CD8-positive, alpha-beta memory T cell (primary cell): ENCODE data around the gene AGPAT2. TPM values are rescaled to one million over a fixed set of nuclear protein-coding genes. Genes with fewer than 3 reads are reported as not detected.

Experiments
- CTCF ChIA-PET: fragments of 350-600 bp; sonication (Branson Sonifier 250); formaldehyde crosslinking; loops from one replicate; lab custom pipeline; 2021; ENCODE audit warnings: antibody characterized with exemption; lab: Charles Lee
- POLR2A ChIA-PET: fragments of 350-600 bp; sonication (Branson Sonifier 250); formaldehyde crosslinking; loops from one replicate; lab custom pipeline; 2021; ENCODE audit warnings: antibody characterized with exemption; lab: Charles Lee
- DNase-seq, 5 donors: peaks; one replicate each; pipeline versions ENCODE4 v3.0.0 to v3.0.0-alpha.2; 2020 to 2022; ENCODE audit warnings: mixed read lengths in 1 of 5
- H3K27ac ChIP-seq: one replicate; pipeline ENCODE4 v1.7.0; 2013; ENCODE audit warnings: low read depth, mild to moderate bottlenecking, low read length, moderate library complexity
- H3K27me3 ChIP-seq: 2 replicates; pipeline ENCODE4 v1.7.0; 2013; ENCODE audit warnings: low read length, mild to moderate bottlenecking; ENCODE audit not compliant: insufficient read depth, poor library complexity, severe bottlenecking
- H3K36me3 ChIP-seq: 2 replicates; pipeline ENCODE4 v1.7.0; 2013; ENCODE audit warnings: mild to moderate bottlenecking, low read length, moderate library complexity; ENCODE audit not compliant: insufficient read depth
- H3K4me1 ChIP-seq: 2 replicates; pipeline ENCODE4 v1.7.0; 2013; ENCODE audit warnings: mild to moderate bottlenecking, low read length, moderate library complexity; ENCODE audit not compliant: insufficient read depth
- H3K4me3 ChIP-seq: 2 replicates; pipeline ENCODE4 v1.7.0; 2013; ENCODE audit warnings: mild to moderate bottlenecking, low read length
- H3K9me3 ChIP-seq: 2 replicates; pipeline ENCODE4 v1.7.0; 2013; ENCODE audit warnings: mild to moderate bottlenecking, low read length
- H3K27ac Mint-ChIP-seq, 8 donors: one replicate each; pipeline ENCODE4 v1.8.0; 2020 to 2021; ENCODE audit warnings: mixed read lengths in 8 of 8, mild to moderate bottlenecking in 6 of 8, inconsistent platforms in 3 of 8, moderate library complexity in 3 of 8
- H3K27me3 Mint-ChIP-seq, 2 donors: one replicate each; pipeline ENCODE4 v1.8.0; 2020 to 2021; ENCODE audit warnings: mixed read lengths in 2 of 2, mild to moderate bottlenecking in 1 of 2, moderate library complexity in 1 of 2
- H3K36me3 Mint-ChIP-seq, 3 donors: one replicate each; pipeline ENCODE4 v1.8.0; 2020 to 2021; ENCODE audit warnings: mixed read lengths in 3 of 3, inconsistent platforms in 1 of 3, mild to moderate bottlenecking in 1 of 3
- H3K4me1 Mint-ChIP-seq, 3 donors: one replicate each; pipeline ENCODE4 v1.8.0; 2020 to 2021; ENCODE audit warnings: mixed read lengths in 3 of 3, inconsistent platforms in 1 of 3, mild to moderate bottlenecking in 1 of 3
- H3K4me3 Mint-ChIP-seq, 7 donors: one replicate each; pipeline ENCODE4 v1.8.0; 2020 to 2021; ENCODE audit warnings: mixed read lengths in 7 of 7, mild to moderate bottlenecking in 6 of 7, moderate library complexity in 4 of 7, inconsistent platforms in 2 of 7
- H3K9me3 Mint-ChIP-seq, 5 donors: one replicate each; pipeline ENCODE4 v1.8.0; 2020 to 2022; ENCODE audit warnings: mixed read lengths in 5 of 5, mild to moderate bottlenecking in 3 of 5, moderate library complexity in 2 of 5, inconsistent platforms in 1 of 5
- polyA plus RNA-seq: library from polyadenylated mRNA; unstranded; fragments of 300-500 nt; fragmentation: Illumina TruSeq; gene quantifications from one replicate; pipeline ENCODE4 v1.2.3, GENCODE V29; 2021
- total RNA-seq, 2 experiments: library from RNA; stranded (reverse); gene quantifications; one replicate each; pipeline ENCODE4 v1.2.3, GENCODE V29; 2021

AGPAT2 gene
- total and polyA plus RNA-seq, 3 experiments from 2014 or later = 17.4 to 32.5 (median 18.4) TPM

GRCh38 chr9:136625101-136626065 is 61.9 kb downstream of the AGPAT2 start:
- ChIA-PET CTCF (interaction anchor here (1.4 to 7.6 kb wide), 3 partner anchors 9 to 139 kb away, joined by 3 to 82 read pairs (median 5); no protein-coding TSS in a partner anchor), POLR2A (interaction anchor here (0.6 to 1.1 kb wide), 2 partner anchors 141 to 255 kb away, joined by 3 read pairs; no protein-coding TSS in a partner anchor)
- Mint-ChIP-seq H3K9me3 (no peaks in the 10 kb centered on the region), H3K27ac (no peak overlapping the region), H3K4me1 (no peaks in the 10 kb centered on the region), H3K27me3 (peaks cover 8% of the 10 kb centered on the region in 2 donors), H3K4me3 (no peak overlapping the region), H3K36me3 (no peaks in the 10 kb centered on the region)
- no peaks in the 10 kb centered on the region for H3K4me1 ChIP-seq
- DNase-seq = no peak
- H3K9me3 ChIP-seq = no peaks in the 10 kb centered on the region
- no peaks in the 10 kb centered on the region for H3K36me3 ChIP-seq
- no peak overlapping the region for H3K27ac ChIP-seq
- no peak overlapping the region for H3K4me3 ChIP-seq
- H3K27me3 ChIP-seq = no peaks in the 10 kb centered on the region

DNA sequence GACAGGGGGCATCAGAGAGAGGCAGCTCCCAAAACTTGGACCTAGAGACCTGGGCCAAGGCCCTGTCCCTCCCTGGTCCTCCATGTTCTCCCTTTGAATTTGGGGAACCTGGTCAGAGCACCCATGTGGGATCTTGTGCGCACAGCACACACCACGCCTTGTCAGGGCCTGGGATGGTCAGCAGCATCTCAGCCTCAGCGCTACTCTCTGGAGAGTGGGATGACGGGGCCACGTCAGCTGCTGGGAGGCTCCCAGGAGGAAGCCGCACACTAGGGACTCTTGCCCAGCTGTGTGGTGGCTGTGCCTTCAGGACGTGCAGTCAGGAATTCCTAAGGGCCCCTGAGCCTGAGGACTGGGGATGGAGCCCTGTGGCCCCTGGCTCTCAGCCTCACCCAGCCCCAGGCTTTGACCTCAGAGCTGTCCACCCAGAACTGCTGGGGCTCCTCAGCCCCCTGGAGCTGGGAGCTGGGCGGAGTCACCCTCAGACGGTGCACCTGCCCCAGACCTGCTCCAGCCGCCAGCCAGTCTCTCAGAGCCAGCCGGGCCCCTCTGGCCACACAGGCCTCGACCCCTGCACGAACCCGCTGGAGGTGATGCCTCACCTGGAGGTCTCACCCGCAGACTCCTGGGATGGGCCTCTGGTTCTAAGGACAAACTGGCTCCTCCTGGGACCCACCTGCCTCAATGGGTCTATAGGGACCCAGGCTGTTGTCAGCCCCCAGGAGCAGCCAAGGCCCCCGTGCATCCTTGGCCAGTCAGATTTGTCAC is 62.9 kb downstream of the AGPAT2 start:
- Histone ChIP-seq H3K4me1 (no peaks in the 10 kb centered on the region), H3K4me3 (no peak overlapping the region), H3K36me3 (no peaks in the 10 kb centered on the region), H3K27ac (no peak overlapping the region), H3K27me3 (no peaks in the 10 kb centered on the region), H3K9me3 (no peaks in the 10 kb centered on the region)
- ChIA-PET POLR2A (interaction anchor here (1.1 kb wide), 1 partner anchor 140 kb away, joined by 3 read pairs; no protein-coding TSS in a partner anchor), CTCF (interaction anchor here (7.6 kb wide), 1 partner anchor 138 kb away, joined by 82 read pairs; no protein-coding TSS in a partner anchor)
- H3K4me1 Mint-ChIP-seq = peaks cover 0 to 2% (median 0%) of the 10 kb centered on the region in 3 donors
- H3K27me3 Mint-ChIP-seq = peaks cover 8% of the 10 kb centered on the region in 2 donors
- H3K27ac Mint-ChIP-seq = no peak overlapping the region
- H3K9me3 Mint-ChIP-seq = no peaks in the 10 kb centered on the region
- no peaks in the 10 kb centered on the region for H3K36me3 Mint-ChIP-seq
- no peak overlapping the region for H3K4me3 Mint-ChIP-seq
- no peak for DNase-seq

DNA sequence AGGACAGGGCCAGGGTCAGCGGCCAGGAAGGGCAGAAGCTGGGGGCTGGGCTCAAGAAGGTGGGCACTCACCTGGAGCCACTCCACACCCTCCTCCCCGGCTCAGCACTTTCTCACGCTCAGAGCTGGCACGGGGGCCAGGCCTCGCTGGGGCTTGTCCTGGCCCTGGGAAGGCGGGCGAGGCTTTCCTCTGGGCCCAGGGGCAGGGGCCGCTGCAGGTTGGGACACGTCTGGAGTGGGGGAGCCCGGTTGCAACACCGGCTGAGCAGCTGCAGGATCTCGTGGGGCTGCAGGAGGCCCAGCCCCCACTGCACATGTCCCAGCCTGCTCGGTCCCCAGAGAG is 63.4 kb downstream of the AGPAT2 start:
- CTCF ChIA-PET = interaction anchor here (7.6 kb wide), 1 partner anchor 137 kb away, joined by 82 read pairs; no protein-coding TSS in a partner anchor
- H3K36me3 ChIP-seq = no peaks in the 10 kb centered on the region
- no peak overlapping the region for H3K4me3 ChIP-seq
- Mint-ChIP-seq H3K27ac (no peak overlapping the region), H3K4me3 (no peak overlapping the region), H3K36me3 (no peaks in the 10 kb centered on the region), H3K27me3 (peaks cover 8 to 13% of the 10 kb centered on the region in 2 donors), H3K4me1 (peaks cover 0 to 8% (median 3%) of the 10 kb centered on the region in 3 donors), H3K9me3 (no peaks in the 10 kb centered on the region)
- DNase-seq = no peak
- H3K27me3 ChIP-seq = no peaks in the 10 kb centered on the region
- no peak overlapping the region for H3K27ac ChIP-seq
- POLR2A ChIA-PET = no interaction called here
- peaks cover 2% of the 10 kb centered on the region for H3K4me1 ChIP-seq
- no peaks in the 10 kb centered on the region for H3K9me3 ChIP-seq

Other genes starting within 250 kb of the AGPAT2 start
- 10 to 100 TPM; 18.0 to 19.2 TPM for gene INPP5E, start 247.6 kb downstream of the AGPAT2 start, total RNA-seq
- gene INPP5E, start 247.6 kb downstream of the AGPAT2 start, polyA plus RNA-seq = 5.3 TPM
- 10 to 100 TPM; 75.5 to 78.0 TPM for gene SEC16A, start 204.4 kb downstream of the AGPAT2 start, total RNA-seq
- 42.9 TPM for gene SEC16A, start 204.4 kb downstream of the AGPAT2 start, polyA plus RNA-seq
- gene NOTCH1, start 141.4 kb downstream of the AGPAT2 start, total RNA-seq = 10 to 100 TPM; 70.0 to 79.5 TPM
- 5.1 TPM for gene NOTCH1, start 141.4 kb downstream of the AGPAT2 start, polyA plus RNA-seq
- gene EGFL7, start 24.5 kb downstream of the AGPAT2 start, total RNA-seq = under 1 TPM; 0.61 to 0.95 TPM
- gene EGFL7, start 24.5 kb downstream of the AGPAT2 start, polyA plus RNA-seq = 0.40 TPM
- gene DIPK1B, start 25.1 kb upstream of the AGPAT2 start, total RNA-seq = not detected
- not detected for gene DIPK1B, start 25.1 kb upstream of the AGPAT2 start, polyA plus RNA-seq
- gene LCN10, start 55.5 kb upstream of the AGPAT2 start, total RNA-seq = 1 to 10 TPM; 1.1 to 1.2 TPM
- 0.22 TPM for gene LCN10, start 55.5 kb upstream of the AGPAT2 start, polyA plus RNA-seq
- not detected for gene LCN6, start 61.1 kb upstream of the AGPAT2 start, total RNA-seq
- not detected for gene LCN6, start 61.1 kb upstream of the AGPAT2 start, polyA plus RNA-seq
- gene LCN8, start 70.8 kb upstream of the AGPAT2 start, total RNA-seq = not detected
- gene LCN8, start 70.8 kb upstream of the AGPAT2 start, polyA plus RNA-seq = not detected
- gene LCN15, start 77.1 kb upstream of the AGPAT2 start, total RNA-seq = not detected
- not detected for gene LCN15, start 77.1 kb upstream of the AGPAT2 start, polyA plus RNA-seq
- gene TMEM141, start 103.9 kb upstream of the AGPAT2 start, total RNA-seq = 10 to 100 TPM; 50.1 to 50.6 TPM
- gene TMEM141, start 103.9 kb upstream of the AGPAT2 start, polyA plus RNA-seq = 37.8 TPM
- under 1 TPM in 1 of 2 experiments, not detected in 1; 0.73 TPM for gene CCDC183, start 108.9 kb upstream of the AGPAT2 start, total RNA-seq
- 0.26 TPM for gene CCDC183, start 108.9 kb upstream of the AGPAT2 start, polyA plus RNA-seq
- 100 to 1,000 TPM in 1 of 2 experiments, 10 to 100 TPM in 1; 98.2 to 106 TPM for gene RABL6, start 120.5 kb upstream of the AGPAT2 start, total RNA-seq
- gene RABL6, start 120.5 kb upstream of the AGPAT2 start, polyA plus RNA-seq = 20.9 TPM
- gene AJM1, start 155.0 kb upstream of the AGPAT2 start, total RNA-seq = 1 to 10 TPM; 3.2 TPM
- gene AJM1, start 155.0 kb upstream of the AGPAT2 start, polyA plus RNA-seq = 0.39 TPM
- gene PHPT1, start 162.0 kb upstream of the AGPAT2 start, total RNA-seq = 100 to 1,000 TPM; 108 to 110 TPM
- 100.0 TPM for gene PHPT1, start 162.0 kb upstream of the AGPAT2 start, polyA plus RNA-seq
- gene MAMDC4, start 164.9 kb upstream of the AGPAT2 start, total RNA-seq = 10 to 100 TPM; 12.2 to 12.9 TPM
- not detected for gene MAMDC4, start 164.9 kb upstream of the AGPAT2 start, polyA plus RNA-seq
- 100 to 1,000 TPM; 354 to 356 TPM for gene EDF1, start 178.9 kb upstream of the AGPAT2 start, total RNA-seq
- gene EDF1, start 178.9 kb upstream of the AGPAT2 start, polyA plus RNA-seq = 476 TPM
- gene TRAF2, start 199.1 kb upstream of the AGPAT2 start, total RNA-seq = 10 to 100 TPM; 53.2 to 60.5 TPM
- 23.1 TPM for gene TRAF2, start 199.1 kb upstream of the AGPAT2 start, polyA plus RNA-seq